ENCODE results near the gene AATK.

DNA sequence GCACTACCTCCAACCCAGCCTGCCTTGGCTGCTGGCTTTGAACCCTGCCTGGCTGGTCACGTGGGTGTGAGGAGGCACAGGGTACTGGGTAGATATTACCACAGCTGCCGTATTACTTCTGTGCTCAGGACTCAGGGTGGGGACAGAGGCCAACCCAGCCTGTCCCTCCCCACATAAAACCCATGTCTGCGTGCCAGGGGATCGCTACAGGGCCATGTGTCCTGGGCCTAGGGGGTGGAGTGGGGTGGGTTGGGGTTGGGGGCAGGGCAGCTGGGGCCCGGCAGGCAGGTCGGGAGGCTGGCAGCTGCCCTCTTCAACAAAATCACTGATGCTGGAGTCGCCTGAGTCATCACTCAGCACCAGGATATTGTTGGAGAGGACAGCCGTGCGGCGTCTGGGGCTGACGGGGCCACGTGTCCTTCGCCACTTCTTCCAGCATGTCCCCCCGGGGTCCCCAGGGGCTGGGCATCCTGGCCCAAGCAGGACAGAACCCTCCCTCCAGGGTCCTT, 40.4 kb downstream of the AATK start:
- TF ChIP-seq, protein P1, sequence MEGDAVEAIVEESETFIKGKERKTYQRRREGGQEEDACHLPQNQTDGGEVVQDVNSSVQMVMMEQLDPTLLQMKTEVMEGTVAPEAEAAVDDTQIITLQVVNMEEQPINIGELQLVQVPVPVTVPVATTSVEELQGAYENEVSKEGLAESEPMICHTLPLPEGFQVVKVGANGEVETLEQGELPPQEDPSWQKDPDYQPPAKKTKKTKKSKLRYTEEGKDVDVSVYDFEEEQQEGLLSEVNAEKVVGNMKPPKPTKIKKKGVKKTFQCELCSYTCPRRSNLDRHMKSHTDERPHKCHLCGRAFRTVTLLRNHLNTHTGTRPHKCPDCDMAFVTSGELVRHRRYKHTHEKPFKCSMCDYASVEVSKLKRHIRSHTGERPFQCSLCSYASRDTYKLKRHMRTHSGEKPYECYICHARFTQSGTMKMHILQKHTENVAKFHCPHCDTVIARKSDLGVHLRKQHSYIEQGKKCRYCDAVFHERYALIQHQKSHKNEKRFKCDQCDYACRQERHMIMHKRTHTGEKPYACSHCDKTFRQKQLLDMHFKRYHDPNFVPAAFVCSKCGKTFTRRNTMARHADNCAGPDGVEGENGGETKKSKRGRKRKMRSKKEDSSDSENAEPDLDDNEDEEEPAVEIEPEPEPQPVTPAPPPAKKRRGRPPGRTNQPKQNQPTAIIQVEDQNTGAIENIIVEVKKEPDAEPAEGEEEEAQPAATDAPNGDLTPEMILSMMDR (conservative IDR thresholded peaks at IDR 0.05), result no peak
- no peak for TF ChIP-seq ZFX (IDR thresholded peaks at IDR 0.05)

Data from C4-2B (cell line).